CD4-positive, alpha-beta T cell (primary cell): ENCODE results near the gene PHYHD1. TPM values are rescaled to one million over a fixed set of nuclear protein-coding genes. Genes with fewer than 3 reads are reported as not detected.

Experiments used
- ATAC-seq: fragments of 200-7000 bp; cut with Tn5 transposase; one replicate; pipeline ENCODE4 v1.10.0; 2022; ENCODE audit warnings: mild to moderate bottlenecking; ENCODE audit not compliant: poor library complexity
- CTCF ChIA-PET: fragments of 350-600 bp; sonication (Branson Sonifier 250); formaldehyde crosslinking; loops from one replicate; lab custom pipeline; 2021; ENCODE audit warnings: antibody characterized with exemption, inconsistent platforms; lab: Charles Lee
- POLR2A ChIA-PET: fragments of 350-600 bp; sonication (Branson Sonifier 250); formaldehyde crosslinking; loops from one replicate; lab custom pipeline; 2021; ENCODE audit warnings: antibody characterized with exemption, inconsistent platforms; lab: Charles Lee
- DNase-seq, 14 experiments: peaks; one replicate each; pipeline ENCODE4 v3.0.0-alpha.2; 2013 to 2020; ENCODE audit warnings: mixed read lengths in 2 of 14
- H3K27ac ChIP-seq, 2 donors: one replicate each; pipeline versions ENCODE4 v1.5.1 to v1.7.0; 2013; ENCODE audit warnings: low read length in 2 of 2, low read depth in 1 of 2, mild to moderate bottlenecking in 1 of 2
- H3K27me3 ChIP-seq, 2 experiments: 1 replicate in 1 of 2; 2 replicates in 1 of 2; pipeline versions ENCODE4 v1.6.1 to v1.7.0; 2013; ENCODE audit warnings: low read length in 2 of 2, control low read depth in 1 of 2, mild to moderate bottlenecking in 1 of 2, moderate library complexity in 1 of 2; ENCODE audit not compliant: insufficient read depth in 2 of 2, control insufficient read depth in 1 of 2
- H3K36me3 ChIP-seq: one replicate; pipeline ENCODE4 v1.6.1; 2013; ENCODE audit warnings: low read length, control low read depth; ENCODE audit not compliant: insufficient read depth
- H3K4me1 ChIP-seq: one replicate; pipeline ENCODE4 v1.6.1; 2013; ENCODE audit warnings: low read length, control low read depth; ENCODE audit not compliant: insufficient read depth
- H3K4me3 ChIP-seq: one replicate; pipeline ENCODE4 v1.5.1; 2013; ENCODE audit warnings: mild to moderate bottlenecking, low read length, moderate library complexity
- H3K9me3 ChIP-seq, 2 experiments: 1 replicate in 1 of 2; 2 replicates in 1 of 2; pipeline versions ENCODE4 v1.6.1 to v1.7.0; 2013; ENCODE audit warnings: low read length in 2 of 2, mild to moderate bottlenecking in 2 of 2, control low read depth in 1 of 2, moderate library complexity in 1 of 2; ENCODE audit not compliant: control insufficient read depth in 1 of 2, insufficient read depth in 1 of 2
- H3K27ac Mint-ChIP-seq: one replicate; pipeline ENCODE4 v1.8.0; 2020; ENCODE audit warnings: mixed read lengths
- H3K27me3 Mint-ChIP-seq: one replicate; pipeline ENCODE4 v1.8.0; 2021; ENCODE audit warnings: mixed read lengths
- H3K36me3 Mint-ChIP-seq: one replicate; pipeline ENCODE4 v1.8.0; 2021; ENCODE audit warnings: low read depth, mixed read lengths
- H3K4me1 Mint-ChIP-seq: one replicate; pipeline ENCODE4 v1.8.0; 2021; ENCODE audit warnings: low read depth, mixed read lengths
- H3K4me3 Mint-ChIP-seq: one replicate; pipeline ENCODE4 v1.8.0; 2020; ENCODE audit warnings: mild to moderate bottlenecking, mixed read lengths
- H3K9me3 Mint-ChIP-seq: one replicate; pipeline ENCODE4 v1.8.0; 2020; ENCODE audit warnings: mixed read lengths
- CTCF ChIP-seq: fragments of 200-600 bp; IDR thresholded peaks from one replicate; pipeline ENCODE4 v1.8.0; 2022; ENCODE audit warnings: antibody characterized with exemption, mild to moderate bottlenecking
- intact Hi-C, 2 experiments: fragments of 100-400 bp; cut with DNase I in 1 of 2; cut with micrococcal nuclease in 1 of 2; formaldehyde crosslinking; loops; one replicate each; pipeline versions ENCODE4 v1.15.1 to v1.9.0; 2023 to 2025; cut with DNase I, micrococcal nuclease
- total RNA-seq, 174 experiments: library from RNA in 2 of 174; stranded (reverse) in 2 of 174; gene quantifications; one replicate each; pipeline ENCODE4 v1.2.3 and lab custom pipeline; 2021 to 2026

Gene PHYHD1
- total RNA-seq, 2 experiments from 2014 or later: 1.6 to 2.6 TPM

- H3K4me3 Mint-ChIP-seq: peak overlapping the region; percentile 62
- ATAC-seq (no peak), DNase-seq (no peak)
- Histone ChIP-seq H3K4me3 (no peak overlapping the region), H3K27ac (peak overlapping the region; percentile 10 to 49), H3K9me3 (no peaks in the 10 kb centered on the region), H3K36me3 (peaks cover 65% of the 10 kb centered on the region), H3K27me3 (no peaks in the 10 kb centered on the region), H3K4me1 (peaks cover 67% of the 10 kb centered on the region)
- peaks cover 64% of the 10 kb centered on the region for H3K4me1 Mint-ChIP-seq
- intact Hi-C loops: no loop called here
- peak overlapping the region; percentile 81 for H3K27ac Mint-ChIP-seq
- no peaks in the 10 kb centered on the region for H3K9me3 Mint-ChIP-seq
- H3K36me3 Mint-ChIP-seq: peaks cover 72% of the 10 kb centered on the region
- CTCF ChIA-PET: no interaction called here
- POLR2A ChIA-PET: interaction anchor here (1.5 kb wide), 1 partner anchor 9 kb away, joined by 7 read pairs; no protein-coding TSS in a partner anchor
- TF ChIP-seq CTCF: no peak
- H3K27me3 Mint-ChIP-seq: no peaks in the 10 kb centered on the region
Observed at GRCh38 chr9:128893354-128893753, 27.4 kb upstream of the PHYHD1 start.

- POLR2A ChIA-PET: interaction anchor here (1.3 to 1.5 kb wide), 2 partner anchors 12 to 76 kb away, joined by 6 read pairs; partner anchors contain the start of genes ENDOG, KYAT1 and LRRC8A
- Mint-ChIP-seq H3K36me3 (peaks cover 72% of the 10 kb centered on the region), H3K27ac (peak overlapping the region; percentile 81), H3K27me3 (no peaks in the 10 kb centered on the region), H3K9me3 (no peaks in the 10 kb centered on the region), H3K4me1 (peaks cover 69% of the 10 kb centered on the region), H3K4me3 (peak overlapping the region; percentile 58)
- Histone ChIP-seq H3K9me3 (no peaks in the 10 kb centered on the region), H3K27me3 (no peaks in the 10 kb centered on the region), H3K4me1 (peaks cover 76% of the 10 kb centered on the region), H3K36me3 (peaks cover 60% of the 10 kb centered on the region), H3K27ac (peak overlapping the region in 1 of 2 donors; percentile 40), H3K4me3 (no peak overlapping the region)
- no peak for TF ChIP-seq CTCF
- intact Hi-C loops: no loop called here
- DNase-seq (peak in 2 of 14 experiments; percentile 27 to 43), ATAC-seq (peak; percentile 34)
- CTCF ChIA-PET: no interaction called here
Observed at GRCh38 chr9:128894764-128895163, 26.0 kb upstream of the PHYHD1 start.

- Mint-ChIP-seq H3K4me3 (no peak overlapping the region), H3K9me3 (no peaks in the 10 kb centered on the region), H3K4me1 (peaks cover 77% of the 10 kb centered on the region), H3K27me3 (no peaks in the 10 kb centered on the region), H3K36me3 (peaks cover 67% of the 10 kb centered on the region), H3K27ac (peak overlapping the region; percentile 81)
- ChIA-PET CTCF (interaction anchor here (0.6 kb wide), 1 partner anchor 96 kb away, joined by 3 read pairs; no protein-coding TSS in a partner anchor), POLR2A (interaction anchor here (0.8 to 1.5 kb wide), 3 partner anchors 13 to 185 kb away, joined by 3 to 6 read pairs (median 6); partner anchors contain the start of genes DOLPP1, ENDOG, KYAT1 and LRRC8A)
- H3K27ac ChIP-seq: peak overlapping the region in 1 of 2 donors; percentile 34
- H3K4me3 ChIP-seq: no peak overlapping the region
- H3K9me3 ChIP-seq: no peaks in the 10 kb centered on the region
- H3K36me3 ChIP-seq: peaks cover 54% of the 10 kb centered on the region
- intact Hi-C loops: no loop called here
- ATAC-seq: no peak
- H3K27me3 ChIP-seq: no peaks in the 10 kb centered on the region
- TF ChIP-seq CTCF: no peak
- peaks cover 84% of the 10 kb centered on the region for H3K4me1 ChIP-seq
- no peak for DNase-seq
Observed at GRCh38 chr9:128895556-128895955, 25.2 kb upstream of the PHYHD1 start.
